Adrenal gland (tissue), 5 donors: ENCODE measurements around the gene HBG2.

ENCODE experiments used
- CTCF ChIP-seq, 6 experiments: fragments of 450-650 bp in 4 of 6; fragments of 200-600 bp in 2 of 6; sonication (generic) in 1 of 6; IDR thresholded peaks; 1 replicate in 5 of 6; 2 replicates in 1 of 6; pipeline versions ENCODE4 v1.5.1 to v1.8.0; 2016 to 2021; ENCODE audit warnings: antibody characterized with exemption in 6 of 6, mild to moderate bottlenecking in 2 of 6, moderate library complexity in 1 of 6
- POLR2A ChIP-seq, 2 donors: fragments of 450-650 bp; IDR thresholded peaks; one replicate each; pipeline ENCODE4 v1.6.1; 2017; ENCODE audit warnings: antibody characterized with exemption in 2 of 2, mild to moderate bottlenecking in 2 of 2, moderate library complexity in 1 of 2
- donor health status: DM: no; HTN: no; CAD: no.

GRCh38 chr11:5267033-5267563 is 12.5 kb upstream of the HBG2 start:
- TF ChIP-seq CTCF (IDR thresholded peaks at IDR 0.05) (no peak), POLR2A (IDR thresholded peaks at IDR 0.05) (no peak)
